LNCaP clone FGC (cell line): Measurements from ENCODE around the gene GALNT4.

Experiments
- DNase-seq: peaks from one replicate; pipeline ENCODE4 v3.0.0-alpha.2; 2011; ENCODE audit warnings: low read depth
- H3K4me3 ChIP-seq: 2 replicates; pipeline ENCODE4 v1.5.1; 2011; ENCODE audit warnings: mild to moderate bottlenecking, low read depth, low read length, control low read depth
- CTCF ChIP-seq: IDR thresholded peaks from 2 replicates; pipeline ENCODE4 v1.5.1; 2012; ENCODE audit warnings: mild to moderate bottlenecking; ENCODE audit not compliant: control insufficient read depth, insufficient read depth; ENCODE audit errors: extremely low read depth

The GALNT4 gene

GRCh38 chr12:89484470-89484869 is 40.1 kb downstream of the GALNT4 start:
- no peak for DNase-seq
- TF ChIP-seq CTCF: no peak

GRCh38 chr12:89481213-89481914 is 43.2 kb downstream of the GALNT4 start:
- DNase-seq: no peak
- H3K4me3 ChIP-seq: no peak overlapping the region
- TF ChIP-seq CTCF: no peak

More at GRCh38 chr12:89484470-89484869, 40.1 kb downstream of the GALNT4 start:
- no peak overlapping the region for H3K4me3 ChIP-seq

- no peak for TF ChIP-seq CTCF
These were observed 44.6 kb downstream of the GALNT4 start for GRCh38 chr12:89479982-89480381.

GRCh38 chr12:89477633-89478279 is 46.8 kb downstream of the GALNT4 start:
- no peak overlapping the region for H3K4me3 ChIP-seq
- DNase-seq: no peak
- no peak for TF ChIP-seq CTCF

More at GRCh38 chr12:89479982-89480381, 44.6 kb downstream of the GALNT4 start:
- H3K4me3 ChIP-seq: no peak overlapping the region
- no peak for DNase-seq

GRCh38 chr12:89476904-89477595 is 47.5 kb downstream of the GALNT4 start:
- no peak overlapping the region for H3K4me3 ChIP-seq
- no peak for TF ChIP-seq CTCF
- no peak for DNase-seq

- no peak for TF ChIP-seq CTCF
- no peak overlapping the region for H3K4me3 ChIP-seq
- no peak for DNase-seq
These were observed 48.4 kb downstream of the GALNT4 start for GRCh38 chr12:89476232-89476631.
